GM19395 (cell line): Measurements from ENCODE around the gene CRYBB1.

Experiments used
- ATAC-seq: cut with Tn5 transposase; IDR thresholded peaks from one replicate; pipeline ENCODE4 v1.9.1; 2021; ENCODE audit warnings: mild to moderate bottlenecking, moderate library complexity; ENCODE audit not compliant: unreplicated experiment

CRYBB1 gene

GRCh38 chr22:26581633-26582168 lies 36.1 kb downstream of the CRYBB1 start:
- no peak for ATAC-seq

- no peak for ATAC-seq
Measured at GRCh38 chr22:26581026-26581425, 36.8 kb downstream of the CRYBB1 start.

- no peak for ATAC-seq
Measured at GRCh38 chr22:26580240-26580962, 37.4 kb downstream of the CRYBB1 start.

GRCh38 chr22:26579331-26579886 lies 38.4 kb downstream of the CRYBB1 start:
- ATAC-seq = peak; percentile 79

- no peak for ATAC-seq
Measured at GRCh38 chr22:26577081-26577480, 40.7 kb downstream of the CRYBB1 start.

- ATAC-seq = no peak
Measured at GRCh38 chr22:26576026-26576680, 41.7 kb downstream of the CRYBB1 start.

GRCh38 chr22:26574001-26574723 lies 43.7 kb downstream of the CRYBB1 start:
- no peak for ATAC-seq

- no peak for ATAC-seq
Measured at GRCh38 chr22:26573026-26573662, 44.7 kb downstream of the CRYBB1 start.

- no peak for ATAC-seq
Measured at GRCh38 chr22:26570864-26571525, 46.8 kb downstream of the CRYBB1 start.

GRCh38 chr22:26570115-26570514 lies 47.7 kb downstream of the CRYBB1 start:
- ATAC-seq = no peak

GRCh38 chr22:26568207-26568706 lies 49.6 kb downstream of the CRYBB1 start:
- ATAC-seq = no peak

- no peak for ATAC-seq
Measured at GRCh38 chr22:26567610-26568009, 50.2 kb downstream of the CRYBB1 start.

GRCh38 chr22:26566994-26567393 lies 50.8 kb downstream of the CRYBB1 start:
- no peak for ATAC-seq

GRCh38 chr22:26565889-26566288 lies 51.9 kb downstream of the CRYBB1 start:
- ATAC-seq = no peak

GRCh38 chr22:26565181-26565580 lies 52.6 kb downstream of the CRYBB1 start:
- ATAC-seq = no peak

- no peak for ATAC-seq
Measured at GRCh38 chr22:26564672-26565071, 53.2 kb downstream of the CRYBB1 start.

- no peak for ATAC-seq
Measured at GRCh38 chr22:26564181-26564580, 53.6 kb downstream of the CRYBB1 start.

GRCh38 chr22:26563022-26563421 lies 54.8 kb downstream of the CRYBB1 start:
- ATAC-seq = no peak

- no peak for ATAC-seq
Measured at GRCh38 chr22:26561756-26562417, 55.9 kb downstream of the CRYBB1 start.
